OCI-LY1 (cell line): ENCODE results near the gene ELMO1.

ENCODE experiments used
- CTCF ChIP-seq: fragments of 200-600 bp; sonication (generic), shearing (Covaris generic); IDR thresholded peaks from 2 replicates; pipeline ENCODE4 v1.5.1; 2017; ENCODE audit warnings: mild to moderate bottlenecking, antibody characterized with exemption, low read length, moderate library complexity, mixed read lengths
- EZH2 ChIP-seq: fragments of 200-600 bp; sonication (generic), shearing (Covaris generic); IDR thresholded peaks from 2 replicates; pipeline ENCODE4 v1.8.0; 2017; ENCODE audit warnings: borderline replicate concordance, mixed run types, mild to moderate bottlenecking, antibody characterized with exemption, low read length, moderate library complexity, mixed read lengths

DNA sequence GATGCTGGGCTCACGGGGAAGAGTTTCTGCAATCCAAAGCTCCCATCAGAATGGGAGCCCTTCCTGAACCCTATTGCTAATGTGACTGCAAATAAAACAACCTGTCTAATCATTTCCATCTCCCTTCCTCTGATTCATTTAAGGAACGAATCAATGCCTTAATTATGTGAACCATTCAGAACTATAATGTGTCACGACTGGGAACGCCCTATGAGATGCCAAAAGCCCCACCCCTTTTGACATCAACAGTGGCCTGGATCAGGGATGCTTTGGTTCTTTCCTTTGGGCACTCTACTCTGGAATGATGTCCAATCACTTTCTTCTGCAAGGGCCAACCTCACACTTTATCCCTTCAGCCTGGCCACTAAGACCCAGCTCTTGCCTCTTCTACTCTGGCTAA, 528.9 kb downstream of the ELMO1 start:
- TF ChIP-seq CTCF: no peak
- no peak for TF ChIP-seq EZH2
